Liver (tissue), 9 donors: ENCODE measurements around the gene SEPHS1. TPM values are rescaled to one million over a fixed set of nuclear protein-coding genes. Genes with fewer than 3 reads are reported as not detected.

ENCODE experiments used
- DNase-seq: peaks from one replicate; pipeline ENCODE4 v3.0.0-alpha.2; 2017; ENCODE audit warnings: low spot score
- H3K27ac ChIP-seq, 2 donors: one replicate each; pipeline ENCODE4 v1.7.0; 2013; ENCODE audit warnings: inconsistent platforms in 2 of 2, low read length in 2 of 2, control low read depth in 1 of 2, low read depth in 1 of 2, mild to moderate bottlenecking in 1 of 2
- H3K27me3 ChIP-seq, 4 donors: one replicate each; pipeline versions ENCODE4 v1.6.1 to v1.7.0; 2013; ENCODE audit warnings: low read length in 3 of 4, inconsistent platforms in 1 of 4, mild to moderate bottlenecking in 1 of 4, moderate library complexity in 1 of 4; ENCODE audit not compliant: control insufficient read depth in 4 of 4, insufficient read depth in 4 of 4
- H3K36me3 ChIP-seq, 4 donors: one replicate each; pipeline versions ENCODE4 v1.6.1 to v1.7.0; 2013; ENCODE audit warnings: low read length in 3 of 4, mild to moderate bottlenecking in 3 of 4, low read depth in 1 of 4, moderate library complexity in 1 of 4; ENCODE audit not compliant: control insufficient read depth in 4 of 4, insufficient read depth in 3 of 4
- H3K4me1 ChIP-seq, 4 donors: one replicate each; pipeline versions ENCODE4 v1.6.1 to v1.7.0; 2013; ENCODE audit warnings: low read length in 3 of 4, mild to moderate bottlenecking in 3 of 4, moderate library complexity in 1 of 4; ENCODE audit not compliant: control insufficient read depth in 4 of 4, insufficient read depth in 4 of 4
- H3K4me3 ChIP-seq, 3 donors: one replicate each; pipeline versions ENCODE4 v1.6.1 to v1.7.0; 2013; ENCODE audit warnings: low read length in 3 of 3, control low read depth in 1 of 3, low read depth in 1 of 3, mild to moderate bottlenecking in 1 of 3
- H3K9ac ChIP-seq, 2 donors: one replicate each; pipeline ENCODE4 v1.7.0; 2013; ENCODE audit warnings: low read length in 2 of 2, mild to moderate bottlenecking in 2 of 2, moderate library complexity in 2 of 2, control low read depth in 1 of 2, low read depth in 1 of 2
- H3K9me3 ChIP-seq, 4 donors: one replicate each; pipeline versions ENCODE4 v1.6.1 to v1.7.0; 2013; ENCODE audit warnings: low read length in 3 of 4; ENCODE audit not compliant: control insufficient read depth in 4 of 4
- EGR1 ChIP-seq, 2 donors: IDR thresholded peaks; 2 replicates each; pipeline ENCODE4 v1.6.1; 2016 to 2018; ENCODE audit warnings: antibody characterized with exemption in 2 of 2, low read depth in 2 of 2
- FOXA1 ChIP-seq: IDR thresholded peaks from 2 replicates; pipeline ENCODE4 v1.6.1; 2016; ENCODE audit warnings: antibody characterized with exemption
- FOXA2 ChIP-seq: IDR thresholded peaks from 2 replicates; pipeline ENCODE4 v1.6.1; 2016; ENCODE audit warnings: antibody characterized with exemption
- GABPA ChIP-seq, 2 donors: IDR thresholded peaks in 1 of 2; conservative IDR thresholded peaks in 1 of 2; 2 replicates each; pipeline ENCODE4 v1.6.1; 2016; ENCODE audit warnings: antibody characterized with exemption in 2 of 2, mild to moderate bottlenecking in 1 of 2, moderate library complexity in 1 of 2
- HNF4A ChIP-seq, 2 donors: conservative IDR thresholded peaks; 2 replicates each; pipeline ENCODE4 v1.6.1; 2016; ENCODE audit warnings: antibody characterized with exemption in 2 of 2, mild to moderate bottlenecking in 2 of 2
- HNF4G ChIP-seq: IDR thresholded peaks from 2 replicates; pipeline ENCODE4 v1.6.1; 2016; ENCODE audit warnings: antibody characterized with exemption
- JUND ChIP-seq, 2 donors: IDR thresholded peaks; 2 replicates each; pipeline ENCODE4 v1.6.1; 2016; ENCODE audit warnings: antibody characterized with exemption in 2 of 2
- NR2F2 ChIP-seq: IDR thresholded peaks from 2 replicates; pipeline ENCODE4 v1.6.1; 2016; ENCODE audit warnings: antibody characterized with exemption
- RAD21 ChIP-seq, 2 donors: IDR thresholded peaks; 2 replicates each; pipeline ENCODE4 v1.6.1; 2016; ENCODE audit warnings: antibody characterized with exemption in 2 of 2, mild to moderate bottlenecking in 2 of 2
- RXRA ChIP-seq, 2 donors: IDR thresholded peaks; 2 replicates each; pipeline ENCODE4 v1.6.1; 2017 to 2018; ENCODE audit warnings: antibody characterized with exemption in 2 of 2, mild to moderate bottlenecking in 1 of 2
- SP1 ChIP-seq: IDR thresholded peaks from 2 replicates; pipeline ENCODE4 v1.6.1; 2018; ENCODE audit warnings: antibody characterized with exemption, mild to moderate bottlenecking
- TAF1 ChIP-seq: conservative IDR thresholded peaks from 2 replicates; pipeline ENCODE4 v1.6.1; 2016; ENCODE audit warnings: antibody characterized with exemption, mild to moderate bottlenecking
- YY1 ChIP-seq: IDR thresholded peaks from 2 replicates; pipeline ENCODE4 v1.6.1; 2016; ENCODE audit warnings: antibody characterized with exemption, mild to moderate bottlenecking
- WGBS: extraction: QIAGEN DNeasy Blood & Tissue Kit; methylation state at CpG from one replicate; pipeline ENCODE4 v1.1.7; 2013; 5-methylcytosine and 5-hydroxymethylcytosine counted together
- polyA plus RNA-seq, 2 donors: library from polyadenylated mRNA; stranded (reverse) in 1 of 2; unstranded in 1 of 2; fragments of 200-250 nt in 1 of 2; fragments of >200 nt in 1 of 2; fragmentation: Nextera tagmentation in 1 of 2; extraction: Ambion mirVana in 1 of 2; gene quantifications; one replicate each; pipeline versions ENCODE4 v1.2.1 to v1.2.3, GENCODE V29; 2013 to 2015
- total RNA-seq, 2 donors: library from RNA; depleted of rRNA; stranded (reverse); fragments of >200 nt; gene quantifications; one replicate each; pipeline ENCODE4 v1.2.3, GENCODE V29; 2014
- TF ChIP-seq, protein P1 (sequence below): IDR thresholded peaks from 2 replicates; pipeline ENCODE4 v1.6.1; 2016; ENCODE audit warnings: antibody characterized with exemption, mild to moderate bottlenecking
- TF ChIP-seq, protein P2 (sequence below): IDR thresholded peaks from 2 replicates; pipeline ENCODE4 v1.6.1; 2016; ENCODE audit warnings: antibody characterized with exemption
- TF ChIP-seq, protein P3 (sequence below): IDR thresholded peaks from 2 replicates; pipeline ENCODE4 v1.6.1; 2016; ENCODE audit warnings: antibody characterized with exemption
- TF ChIP-seq, protein P4 (sequence below): fragments of 150-350 bp; IDR thresholded peaks from 2 replicates; pipeline ENCODE4 v1.5.1; 2017; ENCODE audit warnings: improper control_type of control experiment, low read depth, low read length; ENCODE audit not compliant: missing input control
- TF ChIP-seq, protein P5 (sequence below): IDR thresholded peaks from 2 replicates; pipeline ENCODE4 v1.6.1; 2016; ENCODE audit warnings: antibody characterized with exemption
- donor health status: healthy.
- donor health status: healthy.
- donor health status: healthy.
- donor health status: healthy.
- donor health status: healthy.

SEPHS1 gene
- total and polyA plus RNA-seq, 4 donors = 10.4 to 39.3 (median 28.3) TPM

DNA sequence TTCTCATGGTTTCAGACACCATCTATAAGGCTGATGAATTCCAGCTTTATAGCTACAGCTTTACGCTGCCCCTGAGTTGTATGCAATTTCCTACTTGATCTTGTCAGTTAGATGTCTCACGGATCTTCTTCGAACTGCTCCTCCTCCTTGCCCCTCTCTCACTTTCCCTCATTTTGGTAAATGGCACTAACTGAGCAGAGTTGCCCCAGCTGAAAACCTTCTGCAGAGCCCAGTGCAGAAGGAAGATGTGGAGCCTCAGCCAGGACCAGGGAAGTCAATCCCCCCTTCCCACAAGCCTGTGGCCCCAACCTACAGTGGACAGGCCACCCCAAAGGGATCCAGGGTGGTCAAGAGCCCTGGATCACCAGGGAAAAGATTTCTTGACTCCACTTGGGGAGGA is 49.0 kb upstream of the SEPHS1 start:
- no peak overlapping the region for H3K27ac ChIP-seq
- H3K9ac ChIP-seq = no peak overlapping the region
- TF ChIP-seq, protein P1, sequence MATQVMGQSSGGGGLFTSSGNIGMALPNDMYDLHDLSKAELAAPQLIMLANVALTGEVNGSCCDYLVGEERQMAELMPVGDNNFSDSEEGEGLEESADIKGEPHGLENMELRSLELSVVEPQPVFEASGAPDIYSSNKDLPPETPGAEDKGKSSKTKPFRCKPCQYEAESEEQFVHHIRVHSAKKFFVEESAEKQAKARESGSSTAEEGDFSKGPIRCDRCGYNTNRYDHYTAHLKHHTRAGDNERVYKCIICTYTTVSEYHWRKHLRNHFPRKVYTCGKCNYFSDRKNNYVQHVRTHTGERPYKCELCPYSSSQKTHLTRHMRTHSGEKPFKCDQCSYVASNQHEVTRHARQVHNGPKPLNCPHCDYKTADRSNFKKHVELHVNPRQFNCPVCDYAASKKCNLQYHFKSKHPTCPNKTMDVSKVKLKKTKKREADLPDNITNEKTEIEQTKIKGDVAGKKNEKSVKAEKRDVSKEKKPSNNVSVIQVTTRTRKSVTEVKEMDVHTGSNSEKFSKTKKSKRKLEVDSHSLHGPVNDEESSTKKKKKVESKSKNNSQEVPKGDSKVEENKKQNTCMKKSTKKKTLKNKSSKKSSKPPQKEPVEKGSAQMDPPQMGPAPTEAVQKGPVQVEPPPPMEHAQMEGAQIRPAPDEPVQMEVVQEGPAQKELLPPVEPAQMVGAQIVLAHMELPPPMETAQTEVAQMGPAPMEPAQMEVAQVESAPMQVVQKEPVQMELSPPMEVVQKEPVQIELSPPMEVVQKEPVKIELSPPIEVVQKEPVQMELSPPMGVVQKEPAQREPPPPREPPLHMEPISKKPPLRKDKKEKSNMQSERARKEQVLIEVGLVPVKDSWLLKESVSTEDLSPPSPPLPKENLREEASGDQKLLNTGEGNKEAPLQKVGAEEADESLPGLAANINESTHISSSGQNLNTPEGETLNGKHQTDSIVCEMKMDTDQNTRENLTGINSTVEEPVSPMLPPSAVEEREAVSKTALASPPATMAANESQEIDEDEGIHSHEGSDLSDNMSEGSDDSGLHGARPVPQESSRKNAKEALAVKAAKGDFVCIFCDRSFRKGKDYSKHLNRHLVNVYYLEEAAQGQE = no peak
- TF ChIP-seq RAD21 (IDR thresholded peaks at IDR 0.05) (no peak), GABPA (IDR thresholded peaks at IDR 0.05 in 1 of 2, conservative IDR thresholded peaks at IDR 0.05 in 1 of 2) (no peak), NR2F2 (no peak), YY1 (no peak), RXRA (IDR thresholded peaks at IDR 0.05) (no peak), JUND (IDR thresholded peaks at IDR 0.05) (no peak), SP1 (no peak), FOXA2 (no peak), TAF1 (no peak), EGR1 (IDR thresholded peaks at IDR 0.05; ENCODE audit: low read depth in 2 of 2) (no peak), FOXA1 (no peak), HNF4G (no peak), HNF4A (conservative IDR thresholded peaks at IDR 0.05) (no peak)
- TF ChIP-seq, protein P2, sequence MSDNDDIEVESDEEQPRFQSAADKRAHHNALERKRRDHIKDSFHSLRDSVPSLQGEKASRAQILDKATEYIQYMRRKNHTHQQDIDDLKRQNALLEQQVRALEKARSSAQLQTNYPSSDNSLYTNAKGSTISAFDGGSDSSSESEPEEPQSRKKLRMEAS = no peak
- TF ChIP-seq, protein P3, sequence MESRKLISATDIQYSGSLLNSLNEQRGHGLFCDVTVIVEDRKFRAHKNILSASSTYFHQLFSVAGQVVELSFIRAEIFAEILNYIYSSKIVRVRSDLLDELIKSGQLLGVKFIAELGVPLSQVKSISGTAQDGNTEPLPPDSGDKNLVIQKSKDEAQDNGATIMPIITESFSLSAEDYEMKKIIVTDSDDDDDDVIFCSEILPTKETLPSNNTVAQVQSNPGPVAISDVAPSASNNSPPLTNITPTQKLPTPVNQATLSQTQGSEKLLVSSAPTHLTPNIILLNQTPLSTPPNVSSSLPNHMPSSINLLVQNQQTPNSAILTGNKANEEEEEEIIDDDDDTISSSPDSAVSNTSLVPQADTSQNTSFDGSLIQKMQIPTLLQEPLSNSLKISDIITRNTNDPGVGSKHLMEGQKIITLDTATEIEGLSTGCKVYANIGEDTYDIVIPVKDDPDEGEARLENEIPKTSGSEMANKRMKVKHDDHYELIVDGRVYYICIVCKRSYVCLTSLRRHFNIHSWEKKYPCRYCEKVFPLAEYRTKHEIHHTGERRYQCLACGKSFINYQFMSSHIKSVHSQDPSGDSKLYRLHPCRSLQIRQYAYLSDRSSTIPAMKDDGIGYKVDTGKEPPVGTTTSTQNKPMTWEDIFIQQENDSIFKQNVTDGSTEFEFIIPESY = no peak
- TF ChIP-seq, protein P4, sequence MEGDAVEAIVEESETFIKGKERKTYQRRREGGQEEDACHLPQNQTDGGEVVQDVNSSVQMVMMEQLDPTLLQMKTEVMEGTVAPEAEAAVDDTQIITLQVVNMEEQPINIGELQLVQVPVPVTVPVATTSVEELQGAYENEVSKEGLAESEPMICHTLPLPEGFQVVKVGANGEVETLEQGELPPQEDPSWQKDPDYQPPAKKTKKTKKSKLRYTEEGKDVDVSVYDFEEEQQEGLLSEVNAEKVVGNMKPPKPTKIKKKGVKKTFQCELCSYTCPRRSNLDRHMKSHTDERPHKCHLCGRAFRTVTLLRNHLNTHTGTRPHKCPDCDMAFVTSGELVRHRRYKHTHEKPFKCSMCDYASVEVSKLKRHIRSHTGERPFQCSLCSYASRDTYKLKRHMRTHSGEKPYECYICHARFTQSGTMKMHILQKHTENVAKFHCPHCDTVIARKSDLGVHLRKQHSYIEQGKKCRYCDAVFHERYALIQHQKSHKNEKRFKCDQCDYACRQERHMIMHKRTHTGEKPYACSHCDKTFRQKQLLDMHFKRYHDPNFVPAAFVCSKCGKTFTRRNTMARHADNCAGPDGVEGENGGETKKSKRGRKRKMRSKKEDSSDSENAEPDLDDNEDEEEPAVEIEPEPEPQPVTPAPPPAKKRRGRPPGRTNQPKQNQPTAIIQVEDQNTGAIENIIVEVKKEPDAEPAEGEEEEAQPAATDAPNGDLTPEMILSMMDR = no peak
- TF ChIP-seq, protein P5, sequence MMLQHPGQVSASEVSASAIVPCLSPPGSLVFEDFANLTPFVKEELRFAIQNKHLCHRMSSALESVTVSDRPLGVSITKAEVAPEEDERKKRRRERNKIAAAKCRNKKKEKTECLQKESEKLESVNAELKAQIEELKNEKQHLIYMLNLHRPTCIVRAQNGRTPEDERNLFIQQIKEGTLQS = no peak
- DNase-seq = no peak
- no peaks in the 10 kb centered on the region for H3K9me3 ChIP-seq
- no peaks in the 10 kb centered on the region for H3K36me3 ChIP-seq
- no peak overlapping the region for H3K4me3 ChIP-seq
- 98% methylated on average over 3 of the region's 3 CpGs for WGBS
- no peaks in the 10 kb centered on the region for H3K27me3 ChIP-seq
- no peaks in the 10 kb centered on the region for H3K4me1 ChIP-seq

DNA sequence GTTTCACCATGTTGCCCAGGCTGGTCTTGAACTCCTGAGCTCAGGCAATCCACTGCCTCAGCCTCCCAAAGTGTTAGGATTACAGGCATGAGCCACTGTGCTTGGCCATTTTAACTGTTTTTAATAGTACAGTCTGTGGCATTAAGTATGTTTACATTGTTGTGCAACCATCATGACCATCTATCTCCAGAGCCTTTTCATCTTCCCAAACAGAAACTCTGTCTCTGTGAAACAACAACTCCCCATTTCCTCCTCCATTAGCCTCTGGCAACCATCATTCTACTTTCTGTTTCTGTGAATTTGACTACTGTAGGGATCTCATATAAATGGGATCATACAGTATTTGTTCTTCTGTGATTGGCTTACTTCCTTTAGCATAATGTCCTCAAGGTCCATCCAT is 48.3 kb upstream of the SEPHS1 start:
- no peak for DNase-seq
- no peak overlapping the region for H3K9ac ChIP-seq
- H3K36me3 ChIP-seq = no peaks in the 10 kb centered on the region
- no peak overlapping the region for H3K4me3 ChIP-seq
- no peak overlapping the region for H3K27ac ChIP-seq
- no peaks in the 10 kb centered on the region for H3K4me1 ChIP-seq
- H3K27me3 ChIP-seq = no peaks in the 10 kb centered on the region
- no peaks in the 10 kb centered on the region for H3K9me3 ChIP-seq
- no peak for TF ChIP-seq GABPA (IDR thresholded peaks at IDR 0.05 in 1 of 2, conservative IDR thresholded peaks at IDR 0.05 in 1 of 2)
- TF ChIP-seq, protein P1 = no peak
- no peak for TF ChIP-seq NR2F2
- no peak for TF ChIP-seq SP1
- TF ChIP-seq HNF4G = no peak
- TF ChIP-seq, protein P4 = no peak
